HFF-Myc (cell line): ENCODE data around the gene ASIC1.

ENCODE experiments used
- DNase-seq: peaks from one replicate; pipeline ENCODE4 v3.0.0-alpha.2; 2011; ENCODE audit warnings: low read depth; ENCODE audit errors: extremely low read depth
- H3K4me3 ChIP-seq: replicated peaks from 2 replicates; pipeline ENCODE4 v1.5.1; 2011; ENCODE audit warnings: low read depth, mild to moderate bottlenecking, control low read depth, low read length
- TF ChIP-seq, protein P1 (sequence below): IDR thresholded peaks from 2 replicates; pipeline ENCODE4 v1.5.1; 2012; ENCODE audit warnings: mild to moderate bottlenecking, low read depth, low read length, control low read depth; ENCODE audit errors: missing control alignments

Gene ASIC1

DNA sequence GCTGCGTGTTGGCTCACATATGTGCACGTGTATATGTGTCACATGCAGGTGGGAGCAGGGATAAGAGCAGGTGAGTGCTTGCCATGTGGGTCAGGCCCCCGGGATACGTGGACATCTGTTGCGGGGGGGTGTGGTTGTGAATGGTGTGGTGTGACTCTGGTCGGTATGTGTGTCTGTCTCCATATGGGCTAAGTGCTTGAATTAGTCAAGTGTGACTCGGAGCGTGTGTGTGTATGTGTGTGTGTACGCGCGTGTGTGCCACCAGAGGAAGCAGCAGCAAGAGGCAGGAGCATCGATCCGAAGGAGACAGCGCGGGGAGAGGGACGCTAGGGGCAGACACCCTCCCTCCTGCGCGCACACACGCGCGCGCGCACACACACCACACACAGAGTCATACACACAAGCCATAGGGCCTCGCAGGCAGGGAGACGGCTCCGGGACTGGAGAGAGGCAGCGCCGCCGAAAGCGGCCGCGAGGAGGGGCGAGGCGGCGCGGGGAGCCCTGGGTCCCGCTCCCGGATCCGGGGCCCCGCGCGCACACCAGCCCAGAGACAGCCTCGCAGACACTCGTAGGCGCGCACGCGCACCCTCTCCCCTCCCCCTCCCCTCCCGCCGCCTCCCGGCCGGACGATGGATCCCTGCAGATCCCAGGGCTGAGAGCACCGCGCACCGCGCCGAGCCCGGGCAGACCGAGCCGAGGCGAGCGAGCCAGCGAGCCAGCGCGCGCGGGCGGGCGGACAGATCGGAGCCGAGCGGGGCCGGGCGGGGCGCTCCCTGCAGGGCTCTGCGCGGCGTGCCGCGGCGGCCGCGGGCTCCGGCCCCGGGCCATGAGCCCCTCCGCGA is at the start of gene ASIC1:
Gene ASIC1 (plus strand): TSS at position 597 of the 842 bp plus-strand sequence. CDS start 1,171 bp downstream, outside the sequence.
- peak within 1 kb of the TSS; percentile 58 for H3K4me3 ChIP-seq
- DNase-seq, result no peak
- TF ChIP-seq, protein P1, sequence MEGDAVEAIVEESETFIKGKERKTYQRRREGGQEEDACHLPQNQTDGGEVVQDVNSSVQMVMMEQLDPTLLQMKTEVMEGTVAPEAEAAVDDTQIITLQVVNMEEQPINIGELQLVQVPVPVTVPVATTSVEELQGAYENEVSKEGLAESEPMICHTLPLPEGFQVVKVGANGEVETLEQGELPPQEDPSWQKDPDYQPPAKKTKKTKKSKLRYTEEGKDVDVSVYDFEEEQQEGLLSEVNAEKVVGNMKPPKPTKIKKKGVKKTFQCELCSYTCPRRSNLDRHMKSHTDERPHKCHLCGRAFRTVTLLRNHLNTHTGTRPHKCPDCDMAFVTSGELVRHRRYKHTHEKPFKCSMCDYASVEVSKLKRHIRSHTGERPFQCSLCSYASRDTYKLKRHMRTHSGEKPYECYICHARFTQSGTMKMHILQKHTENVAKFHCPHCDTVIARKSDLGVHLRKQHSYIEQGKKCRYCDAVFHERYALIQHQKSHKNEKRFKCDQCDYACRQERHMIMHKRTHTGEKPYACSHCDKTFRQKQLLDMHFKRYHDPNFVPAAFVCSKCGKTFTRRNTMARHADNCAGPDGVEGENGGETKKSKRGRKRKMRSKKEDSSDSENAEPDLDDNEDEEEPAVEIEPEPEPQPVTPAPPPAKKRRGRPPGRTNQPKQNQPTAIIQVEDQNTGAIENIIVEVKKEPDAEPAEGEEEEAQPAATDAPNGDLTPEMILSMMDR, result no peak

DNA sequence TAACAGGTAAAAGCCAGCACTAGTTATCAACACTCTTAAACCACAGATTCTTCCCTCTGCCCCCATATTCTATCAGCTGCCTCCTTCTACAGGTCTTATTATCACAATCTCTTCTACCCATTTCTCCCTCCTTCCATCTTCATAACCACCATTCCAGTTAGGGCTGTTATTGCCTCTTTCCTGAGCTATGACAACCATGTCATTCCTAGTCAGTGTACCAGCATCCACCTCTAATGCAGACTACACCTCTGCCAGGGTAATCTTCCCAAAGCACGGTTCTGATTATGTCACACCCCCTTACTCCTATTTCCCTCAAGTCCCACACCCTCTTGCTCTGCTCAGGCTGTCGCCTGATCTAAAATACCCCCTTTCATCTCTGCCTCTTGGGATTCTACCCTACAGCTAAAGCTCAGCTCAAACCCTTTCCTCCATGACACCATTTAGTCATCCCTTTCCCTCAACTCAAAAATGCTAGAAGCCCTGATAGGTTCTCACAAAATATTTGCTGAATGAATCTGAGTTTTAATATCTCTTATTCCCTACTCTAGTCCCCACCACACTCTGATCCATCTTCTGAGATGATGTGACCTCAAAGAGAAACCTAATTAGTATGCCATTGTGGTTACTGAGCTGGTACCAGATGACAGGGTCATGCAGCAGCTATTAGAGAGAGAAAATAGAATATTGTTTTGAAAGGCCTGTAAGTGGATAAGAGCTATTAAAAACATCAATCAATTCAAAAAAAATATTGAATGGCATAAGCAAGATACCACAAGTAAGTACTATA is 43.8 kb upstream of the ASIC1 start:
- TF ChIP-seq, protein P1, result no peak
- no peak overlapping the region for H3K4me3 ChIP-seq
- DNase-seq, result no peak

DNA sequence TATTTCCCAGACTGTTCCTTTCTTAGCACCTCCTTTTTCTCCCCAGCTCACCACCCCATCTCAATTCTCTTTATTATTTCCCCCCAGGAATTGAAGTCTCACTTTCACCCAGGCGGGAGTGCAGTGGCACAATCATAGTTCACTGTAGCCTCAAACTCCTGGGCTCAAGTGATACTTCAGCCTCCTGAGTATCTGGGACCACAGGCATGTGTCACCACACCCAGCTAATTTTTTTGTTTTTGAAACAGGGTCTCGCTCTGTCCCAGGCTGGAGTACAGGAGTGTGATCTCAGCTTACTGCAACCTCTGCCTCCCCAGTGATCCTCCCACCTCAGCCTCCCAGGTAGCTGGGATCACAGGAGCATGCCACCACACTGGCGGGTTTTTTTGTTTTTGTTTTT is 43.1 kb upstream of the ASIC1 start:
- H3K4me3 ChIP-seq, result no peak overlapping the region
- TF ChIP-seq, protein P1, result no peak
- no peak for DNase-seq

DNA sequence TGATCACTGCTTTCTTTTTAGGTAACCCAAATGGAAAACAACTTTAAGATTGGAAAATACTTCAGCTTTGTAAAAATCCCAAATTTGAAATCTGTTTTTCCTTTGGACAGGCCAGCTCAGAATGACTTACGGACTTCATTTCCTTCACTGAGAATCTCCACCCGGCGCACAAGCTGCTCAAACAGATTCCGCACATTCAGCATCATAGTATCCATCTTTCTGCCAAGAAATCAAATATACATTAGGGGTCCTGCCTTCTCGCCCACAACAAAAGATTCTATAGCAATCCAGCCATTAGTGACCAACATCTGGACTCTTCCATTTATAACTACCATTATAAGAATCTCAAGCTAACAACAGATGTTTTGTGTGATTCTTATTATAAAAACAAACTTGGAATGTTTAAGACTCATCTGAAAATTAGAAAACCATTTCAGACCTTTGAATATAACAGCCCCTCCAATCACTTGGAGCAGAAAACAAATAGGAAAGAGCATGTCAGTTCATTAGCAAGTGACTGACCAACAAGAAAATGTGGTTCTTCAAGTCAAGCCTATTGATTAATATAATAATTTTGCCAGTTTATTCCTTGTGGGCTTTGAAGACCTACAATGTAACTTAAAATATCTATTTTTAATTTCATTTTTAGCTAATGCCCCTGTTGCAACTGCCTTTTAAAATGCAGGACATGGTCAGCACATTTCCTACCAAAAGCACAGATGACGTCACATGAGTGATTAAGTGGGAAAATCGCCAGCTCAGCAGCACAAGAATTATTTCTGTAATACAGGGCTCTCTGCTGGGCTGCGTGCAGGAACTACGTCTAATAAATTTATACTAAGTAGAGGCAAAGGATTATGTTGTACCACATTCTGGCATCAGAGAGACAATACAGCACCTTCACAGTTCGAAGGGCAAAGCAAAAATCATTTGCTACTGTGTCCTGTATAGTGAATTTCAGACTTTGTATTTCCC is 40.6 kb upstream of the ASIC1 start:
- DNase-seq, result peak; percentile 83

DNA sequence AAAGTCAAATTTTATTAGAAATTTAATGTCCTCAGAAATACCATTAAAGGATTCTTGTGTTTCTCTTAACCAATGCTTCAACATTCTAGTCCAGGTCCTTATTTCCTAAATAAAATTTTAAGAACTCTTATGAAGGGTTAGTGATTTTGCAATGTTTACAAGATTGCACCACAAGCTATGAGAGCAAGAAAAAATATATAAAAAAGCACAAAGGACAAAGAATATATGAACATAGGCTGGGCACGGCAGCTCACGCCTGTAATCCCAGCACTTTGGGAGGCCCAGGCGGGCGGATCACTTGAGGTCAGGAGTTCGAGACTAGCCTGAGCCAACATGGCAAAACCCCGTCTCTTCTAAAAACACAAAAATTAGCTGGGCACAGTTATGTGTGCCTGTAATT is 39.8 kb upstream of the ASIC1 start:
- no peak overlapping the region for H3K4me3 ChIP-seq
- DNase-seq, result no peak
- TF ChIP-seq, protein P1, result no peak

More for the DNA sequence above, 40.6 kb upstream of the ASIC1 start:
- H3K4me3 ChIP-seq, result no peak overlapping the region
- TF ChIP-seq, protein P1, result no peak

DNA sequence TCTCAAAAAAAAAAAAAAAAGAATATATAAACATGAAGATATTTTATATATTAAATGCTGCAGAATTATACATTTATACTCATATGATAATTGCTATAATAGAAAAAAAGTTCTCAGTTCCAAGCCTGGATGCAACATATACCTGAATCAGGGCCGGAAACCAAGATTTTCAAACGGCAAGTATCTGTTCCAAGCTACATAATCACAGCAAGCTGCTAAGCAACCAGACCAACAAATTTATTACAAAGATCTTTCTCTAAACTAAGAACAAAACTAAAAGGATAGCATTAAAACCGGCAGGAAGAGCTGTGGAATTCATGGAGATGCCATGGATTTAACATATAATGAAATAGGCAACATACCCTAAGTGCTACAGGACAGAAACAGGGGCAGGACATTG is 39.2 kb upstream of the ASIC1 start:
- H3K4me3 ChIP-seq, result no peak overlapping the region
- TF ChIP-seq, protein P1, result no peak
- no peak for DNase-seq
